ENCODE results near the gene ZFAND5.

The ZFAND5 gene

DNA sequence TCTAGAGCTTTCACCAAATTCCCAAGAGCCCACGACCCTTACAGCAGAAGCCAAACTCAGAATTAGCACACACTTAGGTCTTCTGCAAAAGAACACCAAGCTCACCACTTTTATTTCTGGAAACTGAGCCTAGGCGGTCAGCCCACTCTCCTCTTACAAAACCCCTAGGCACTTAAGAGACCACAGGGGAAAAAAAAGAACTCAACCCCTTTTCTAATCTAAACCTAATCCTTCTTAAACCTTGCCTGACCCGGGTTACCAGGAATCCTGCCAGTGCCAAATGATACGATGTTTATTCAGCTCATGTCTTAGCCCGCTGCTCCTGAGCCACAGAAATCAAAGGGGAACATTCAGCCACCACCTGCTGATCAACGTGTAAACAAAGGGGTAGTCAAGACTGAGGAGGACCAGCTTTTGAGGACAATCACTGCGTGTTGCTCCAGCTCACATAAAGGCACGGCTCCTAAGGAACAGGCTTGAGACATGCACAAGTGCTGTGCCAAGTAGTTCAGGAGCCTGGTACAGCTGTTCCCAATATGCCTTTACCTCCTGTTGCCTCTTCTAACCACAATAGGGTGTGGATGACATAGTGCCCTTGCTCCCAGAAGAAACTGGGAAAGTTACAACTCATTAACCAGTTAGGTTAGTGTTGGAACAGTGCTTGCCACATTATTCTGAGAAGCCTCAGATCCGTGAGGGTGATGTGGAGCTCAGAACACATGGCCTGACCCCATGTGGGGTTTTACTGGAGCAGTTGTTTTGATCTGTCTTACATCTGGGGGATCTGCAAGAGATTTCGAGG lies 49.3 kb downstream of the ZFAND5 start:
- no peak for DNase-seq

GRCh38 chr9:72315089-72315509 lies 49.9 kb downstream of the ZFAND5 start:
- no peak for DNase-seq

DNA sequence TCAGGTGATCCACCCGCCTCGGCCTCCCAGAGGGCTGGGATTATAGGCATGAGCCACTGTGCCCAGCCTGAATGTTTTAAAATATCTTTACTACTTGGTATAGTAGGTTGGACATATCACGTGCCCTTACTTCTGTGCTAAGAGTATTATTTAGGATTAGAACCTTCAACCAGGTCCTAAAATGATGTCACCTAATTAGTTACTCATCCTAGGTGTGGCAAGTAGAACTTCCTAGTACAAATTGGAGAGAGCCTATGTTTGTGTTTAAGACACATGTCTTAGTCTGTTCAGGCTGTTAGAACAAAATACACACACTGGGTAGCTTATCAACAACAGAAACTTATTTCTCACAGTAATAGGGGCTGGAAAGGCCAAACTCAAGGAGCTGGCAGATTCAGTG lies 51.5 kb downstream of the ZFAND5 start:
- no peak for DNase-seq

- no peak for DNase-seq
Observed at GRCh38 chr9:72312386-72312987, 52.5 kb downstream of the ZFAND5 start.

- DNase-seq = no peak
Observed at GRCh38 chr9:72309364-72310133, 55.5 kb downstream of the ZFAND5 start.

DNA sequence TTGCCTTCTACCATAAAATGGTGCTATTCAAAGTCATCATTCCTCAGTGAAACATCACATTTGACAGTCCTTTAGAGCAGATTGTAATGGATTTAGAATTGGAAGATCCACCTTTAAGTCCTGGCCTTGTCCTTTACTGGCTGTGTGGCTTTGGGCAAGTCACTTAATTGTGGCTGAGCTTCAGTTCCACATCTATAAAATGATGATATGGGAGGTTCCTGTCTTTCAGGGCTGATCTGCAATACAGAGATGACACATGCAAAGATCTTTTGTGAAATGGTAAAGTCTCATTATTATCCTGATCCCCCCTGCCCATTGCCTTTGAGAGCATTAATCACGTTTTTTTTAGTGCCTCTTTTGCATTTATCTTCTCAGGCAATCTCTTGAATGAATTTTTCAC lies 58.2 kb downstream of the ZFAND5 start:
- no peak for DNase-seq

- no peak for DNase-seq
Observed at GRCh38 chr9:72305707-72306106, 59.3 kb downstream of the ZFAND5 start.

- no peak for DNase-seq
Observed at GRCh38 chr9:72305102-72305546, 59.9 kb downstream of the ZFAND5 start.

DNA sequence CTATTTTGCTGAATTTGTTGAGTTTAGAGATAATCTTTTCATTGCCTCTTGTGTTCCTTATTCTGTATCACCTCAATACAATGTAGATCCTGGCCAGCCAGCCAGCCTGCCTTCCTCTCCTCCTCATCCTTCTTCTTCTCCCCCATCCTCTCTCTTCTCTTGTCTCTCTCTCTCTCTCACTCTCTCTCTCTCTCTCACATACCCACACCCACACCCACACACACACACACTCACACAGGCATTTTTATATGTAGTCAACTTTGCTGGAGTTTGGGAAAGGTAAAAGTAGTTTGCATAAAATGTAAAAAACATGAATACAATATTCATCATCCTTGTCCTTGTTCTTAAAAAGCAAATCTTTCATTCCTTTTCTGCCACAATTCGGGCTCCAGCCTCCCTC lies 60.5 kb downstream of the ZFAND5 start:
- DNase-seq = no peak
